GM12874 (cell line): ENCODE data around the gene SORCS2.

Source experiments
- TF ChIP-seq, protein P1 (sequence below): IDR thresholded peaks from 2 replicates; pipeline ENCODE4 v1.5.1; 2011; ENCODE audit warnings: low read depth, mild to moderate bottlenecking, control low read depth, low read length, moderate library complexity; ENCODE audit not compliant: insufficient read depth

Gene SORCS2

DNA sequence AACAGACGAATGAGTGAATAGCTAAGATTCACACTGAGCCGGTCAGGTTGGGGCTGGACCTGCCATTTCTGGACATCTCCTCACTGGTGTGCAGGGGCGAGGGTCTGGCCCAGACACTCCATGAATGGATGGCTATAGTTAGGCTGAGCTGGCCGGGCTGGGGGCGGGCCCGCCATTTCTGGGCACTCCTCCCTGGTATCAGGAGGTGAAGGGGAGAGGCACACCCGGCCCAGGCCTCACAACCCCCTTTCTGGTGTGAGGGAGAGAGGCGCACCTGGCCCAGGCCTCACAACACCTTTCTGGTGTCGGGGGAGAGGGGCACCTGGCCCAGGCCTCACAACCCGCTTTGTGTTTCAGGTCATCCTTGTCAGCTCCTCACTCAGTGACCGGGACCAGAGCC lies 445.6 kb downstream of the SORCS2 start:
- TF ChIP-seq, protein P1, sequence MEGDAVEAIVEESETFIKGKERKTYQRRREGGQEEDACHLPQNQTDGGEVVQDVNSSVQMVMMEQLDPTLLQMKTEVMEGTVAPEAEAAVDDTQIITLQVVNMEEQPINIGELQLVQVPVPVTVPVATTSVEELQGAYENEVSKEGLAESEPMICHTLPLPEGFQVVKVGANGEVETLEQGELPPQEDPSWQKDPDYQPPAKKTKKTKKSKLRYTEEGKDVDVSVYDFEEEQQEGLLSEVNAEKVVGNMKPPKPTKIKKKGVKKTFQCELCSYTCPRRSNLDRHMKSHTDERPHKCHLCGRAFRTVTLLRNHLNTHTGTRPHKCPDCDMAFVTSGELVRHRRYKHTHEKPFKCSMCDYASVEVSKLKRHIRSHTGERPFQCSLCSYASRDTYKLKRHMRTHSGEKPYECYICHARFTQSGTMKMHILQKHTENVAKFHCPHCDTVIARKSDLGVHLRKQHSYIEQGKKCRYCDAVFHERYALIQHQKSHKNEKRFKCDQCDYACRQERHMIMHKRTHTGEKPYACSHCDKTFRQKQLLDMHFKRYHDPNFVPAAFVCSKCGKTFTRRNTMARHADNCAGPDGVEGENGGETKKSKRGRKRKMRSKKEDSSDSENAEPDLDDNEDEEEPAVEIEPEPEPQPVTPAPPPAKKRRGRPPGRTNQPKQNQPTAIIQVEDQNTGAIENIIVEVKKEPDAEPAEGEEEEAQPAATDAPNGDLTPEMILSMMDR = no peak

DNA sequence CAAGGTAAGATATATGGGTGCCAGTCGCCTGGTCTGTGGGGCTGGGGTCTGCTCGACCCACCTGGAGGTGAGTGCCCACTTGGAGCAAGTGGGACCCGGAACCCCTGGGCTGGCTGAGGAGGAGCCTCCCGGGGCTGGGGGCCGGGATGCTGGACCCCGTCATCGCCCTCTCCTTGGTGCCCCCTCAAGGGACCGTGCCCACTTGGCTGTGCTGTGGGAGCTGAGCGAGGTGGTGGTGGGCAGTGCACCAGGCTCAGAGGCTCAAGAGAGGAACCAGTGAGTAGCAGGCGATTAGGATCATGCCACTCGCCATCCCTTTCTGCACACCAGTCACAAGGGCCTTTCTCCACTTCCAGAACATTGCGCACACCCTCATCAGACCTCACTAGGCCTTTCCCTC lies 446.2 kb downstream of the SORCS2 start:
- TF ChIP-seq, protein P1 = no peak

DNA sequence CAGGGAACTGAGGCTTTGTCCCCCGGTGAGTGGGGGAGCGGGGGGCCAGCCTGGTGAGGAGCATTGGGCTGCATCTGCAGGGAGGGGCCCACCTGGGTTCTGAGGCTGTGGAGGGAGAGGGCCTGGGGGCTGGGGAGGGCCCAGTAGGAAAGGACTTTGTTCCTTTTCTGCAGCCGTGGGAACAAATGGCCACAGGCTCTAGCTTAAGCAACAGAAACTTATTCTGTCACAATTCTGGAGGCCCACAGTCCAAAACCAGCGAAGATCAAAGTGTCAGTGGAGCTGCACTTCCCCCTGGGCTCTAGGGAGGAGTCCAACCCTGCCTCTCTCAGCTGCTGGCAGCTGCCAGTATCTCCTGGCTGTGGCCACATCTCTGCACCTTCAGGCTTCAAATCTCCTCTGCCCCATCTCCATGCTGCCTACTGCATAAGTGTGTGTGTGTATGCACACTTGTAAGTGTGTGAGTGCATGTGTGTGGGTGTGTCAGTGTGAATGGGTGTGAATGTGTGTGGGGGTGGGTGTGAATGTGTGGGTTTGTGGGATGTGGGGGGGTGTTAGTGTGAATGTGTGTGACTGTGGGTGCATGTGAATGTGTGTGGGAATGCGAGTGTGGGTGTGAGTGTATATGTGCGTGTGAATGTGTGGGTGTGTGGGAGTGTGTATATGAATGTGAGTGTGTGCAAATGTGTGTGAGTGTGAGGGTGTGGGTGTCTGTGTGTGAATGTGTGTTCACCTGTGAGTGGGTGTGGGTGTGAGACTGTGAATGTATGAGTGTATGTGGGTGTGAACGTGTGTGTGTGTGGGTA lies 446.8 kb downstream of the SORCS2 start:
- TF ChIP-seq, protein P1 = no peak

DNA sequence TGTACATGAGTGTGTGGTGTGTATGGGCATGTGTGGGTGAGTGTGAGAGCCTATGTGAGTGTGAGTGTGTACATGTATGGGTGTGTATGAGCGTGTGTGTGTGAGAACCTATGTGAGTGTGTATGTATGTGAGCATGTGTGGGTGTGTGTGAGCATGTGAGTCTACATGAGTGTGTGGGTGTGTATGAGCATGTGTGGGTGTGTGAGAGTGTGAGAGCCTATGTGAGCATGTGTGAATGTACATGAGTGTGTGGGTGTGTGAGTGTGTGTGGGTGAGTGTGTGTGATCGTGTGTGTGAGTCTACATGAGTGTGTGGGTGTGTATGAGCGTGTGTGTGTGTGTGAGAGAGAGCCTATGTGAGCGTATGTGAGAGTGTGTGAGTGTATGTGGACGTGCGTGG lies 447.8 kb downstream of the SORCS2 start:
- TF ChIP-seq, protein P1 = no peak

DNA sequence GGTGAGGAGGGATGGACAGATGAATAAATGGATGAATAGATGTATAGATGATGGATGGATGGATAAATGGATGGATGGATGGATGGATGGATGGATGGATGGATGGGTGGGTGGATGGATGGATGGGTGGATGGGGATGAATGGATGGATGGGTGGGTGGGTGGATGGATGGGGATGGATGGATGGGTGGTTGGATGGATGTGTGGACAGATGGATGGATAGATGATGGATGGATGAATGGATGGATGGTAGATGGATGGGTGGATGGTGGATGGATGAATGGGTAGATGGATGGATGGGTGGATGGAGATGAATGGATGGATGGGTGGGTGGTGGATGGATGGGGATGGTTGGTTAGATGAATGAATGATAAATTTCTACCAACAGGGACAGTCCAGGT lies 449.4 kb downstream of the SORCS2 start:
- TF ChIP-seq, protein P1 = no peak

DNA sequence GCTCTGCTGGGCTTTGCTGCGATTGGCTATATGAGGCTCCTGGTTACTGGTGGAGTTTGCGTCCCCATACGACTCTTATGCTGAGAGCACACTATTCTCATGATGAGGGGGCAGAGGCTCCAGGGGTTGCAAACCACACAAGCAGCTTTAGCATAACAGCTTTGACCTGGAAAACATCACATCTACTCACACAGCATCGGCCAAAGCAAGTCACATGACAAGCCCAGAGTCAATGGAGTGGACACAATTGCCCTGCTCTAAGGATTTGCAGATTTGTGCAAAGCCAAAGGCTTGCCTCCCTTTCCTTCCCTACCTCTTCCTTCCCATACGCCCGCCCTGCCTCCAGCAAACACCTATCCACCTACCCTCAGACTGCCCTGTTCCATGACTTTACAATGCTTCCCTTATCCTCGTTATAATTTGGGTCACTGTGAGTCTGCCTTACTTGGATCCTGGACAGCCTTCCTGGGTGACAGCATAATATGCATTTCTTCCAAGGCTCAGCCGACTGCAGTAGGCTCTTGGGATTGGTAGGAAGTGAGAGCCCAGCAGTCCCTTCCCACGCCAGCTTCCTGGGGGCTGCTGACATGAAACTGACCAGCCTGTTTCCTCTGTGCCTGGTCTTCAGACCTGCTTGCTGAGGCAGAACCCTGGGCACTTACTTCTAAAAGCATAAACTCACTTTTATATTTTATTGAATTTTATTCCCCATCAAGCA lies 450.6 kb downstream of the SORCS2 start:
- TF ChIP-seq, protein P1 = no peak

DNA sequence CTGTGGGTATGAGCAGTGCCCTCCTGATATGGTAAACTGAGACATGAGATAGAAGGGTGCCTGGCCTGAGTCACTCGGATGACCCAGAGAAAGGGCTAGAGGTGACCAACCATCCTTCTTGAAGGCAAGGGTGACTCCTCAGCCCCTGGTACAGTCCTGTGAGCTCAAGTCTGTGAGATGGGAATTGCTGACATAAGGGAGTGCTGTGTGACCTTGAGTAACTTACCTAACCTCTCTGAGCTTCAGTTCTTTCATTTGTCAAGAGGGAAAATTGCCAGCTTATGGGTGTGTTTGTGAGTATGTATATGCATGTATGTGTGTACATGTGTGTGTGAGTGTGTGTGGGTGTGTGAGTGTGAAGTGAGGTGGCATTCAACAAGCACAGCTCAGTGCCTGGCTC lies 452.8 kb downstream of the SORCS2 start:
- TF ChIP-seq, protein P1 = no peak
